ENCODE measurements around the gene MAB21L2.

MAB21L2 gene

GRCh38 chr4:150628073-150628472 is 46.1 kb downstream of the MAB21L2 start:
- H3K4me3 ChIP-seq (replicated peaks; ENCODE audit: insufficient read depth, low read length), result no peak overlapping the region
- TF ChIP-seq SPI1 (IDR thresholded peaks at IDR 0.05; ENCODE audit: borderline replicate concordance, low read depth), result no peak
- TF ChIP-seq GABPA (IDR thresholded peaks at IDR 0.05; ENCODE audit: low read depth), result no peak
- TF ChIP-seq POLR2AphosphoS5 (IDR thresholded peaks at IDR 0.05; ENCODE audit: low read depth), result no peak
- no peak for TF ChIP-seq CTCF (IDR thresholded peaks at IDR 0.05; ENCODE audit: insufficient read depth, low read length)
- no peak for TF ChIP-seq REST (IDR thresholded peaks at IDR 0.05; ENCODE audit: insufficient replicate concordance, low read depth)
- H3K27ac ChIP-seq (replicated peaks), result no peak overlapping the region
- DNase-seq (ENCODE audit: low read depth in 1 of 2, low spot score in 1 of 2), result no peak
- no peaks in the 10 kb centered on the region for H3K27me3 ChIP-seq (ENCODE audit: insufficient read depth, poor library complexity, severe bottlenecking)

- Histone ChIP-seq H3K27me3 (ENCODE audit: insufficient read depth, poor library complexity, severe bottlenecking) (no peaks in the 10 kb centered on the region), H3K4me3 (replicated peaks; ENCODE audit: insufficient read depth, low read length) (no peak overlapping the region), H3K27ac (replicated peaks) (no peak overlapping the region)
- no peak for TF ChIP-seq POLR2AphosphoS5 (IDR thresholded peaks at IDR 0.05; ENCODE audit: low read depth)
- no peak for TF ChIP-seq GABPA (IDR thresholded peaks at IDR 0.05; ENCODE audit: low read depth)
- TF ChIP-seq CTCF (IDR thresholded peaks at IDR 0.05; ENCODE audit: insufficient read depth, low read length), result no peak
- no peak for TF ChIP-seq REST (IDR thresholded peaks at IDR 0.05; ENCODE audit: insufficient replicate concordance, low read depth)
- no peak for TF ChIP-seq SPI1 (IDR thresholded peaks at IDR 0.05; ENCODE audit: borderline replicate concordance, low read depth)
- DNase-seq (ENCODE audit: low read depth in 1 of 2, low spot score in 1 of 2), result no peak
These were observed 50.7 kb downstream of the MAB21L2 start for GRCh38 chr4:150632639-150633038.
